GM19351 (cell line): ENCODE results near the gene PHIP.
"Not testable (repeated sequence)": the region's sequence is repeated elsewhere in the genome, so short reads cannot be mapped to it uniquely, and the experiment has no call there.

Source experiments
- ATAC-seq: cut with Tn5 transposase; IDR thresholded peaks from one replicate; pipeline ENCODE4 v1.9.1; 2021; ENCODE audit warnings: mild to moderate bottlenecking, moderate library complexity; ENCODE audit not compliant: unreplicated experiment

PHIP gene

DNA sequence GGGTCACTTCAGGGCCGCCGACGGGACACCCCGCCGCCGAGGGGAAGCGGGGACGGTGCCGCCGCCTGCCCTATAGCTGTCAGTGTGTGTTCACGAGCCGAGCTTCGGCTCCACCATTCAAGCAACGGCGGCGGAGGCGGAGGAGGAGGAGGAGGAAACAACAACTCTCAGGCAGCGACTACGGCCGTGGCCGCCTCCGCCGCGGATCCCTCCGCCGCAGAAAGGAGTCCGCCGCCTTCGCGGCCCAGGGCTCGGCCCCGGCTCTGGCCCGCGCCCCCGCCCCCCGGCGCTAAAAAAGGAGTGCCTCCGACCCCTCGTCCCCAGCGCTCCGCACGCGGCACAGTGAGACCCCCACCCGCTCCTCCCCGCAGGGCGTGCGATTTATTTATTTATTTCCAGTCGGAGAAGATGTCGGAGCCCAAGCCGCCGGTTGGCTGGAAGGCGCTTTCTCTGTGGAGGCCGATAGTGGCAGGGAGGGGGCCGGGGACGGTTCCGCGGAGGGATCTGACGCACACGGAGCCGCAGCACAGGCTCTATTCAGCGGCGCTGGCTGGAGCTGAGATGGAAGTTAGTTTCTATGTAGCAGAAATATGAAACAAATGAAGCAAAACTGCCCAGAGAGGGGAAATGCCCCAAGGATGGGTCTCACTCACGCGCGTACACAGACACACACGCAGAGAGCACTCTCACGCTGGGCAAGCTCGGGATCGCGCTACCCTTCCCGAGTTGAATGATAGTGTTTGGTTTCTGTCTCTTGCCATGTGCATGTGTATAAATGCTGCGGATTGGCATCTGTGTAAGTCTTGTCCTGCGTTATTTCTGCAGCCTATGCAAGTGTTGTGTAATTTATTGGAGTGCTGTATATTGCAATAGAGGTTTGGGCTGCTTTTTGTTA is at the start of gene PHIP:
Gene PHIP, minus strand, starts transcription at position 180 of the 895 bp plus-strand sequence. CDS start 186 bp downstream, outside the sequence.
- ATAC-seq, result peak; percentile 63

DNA sequence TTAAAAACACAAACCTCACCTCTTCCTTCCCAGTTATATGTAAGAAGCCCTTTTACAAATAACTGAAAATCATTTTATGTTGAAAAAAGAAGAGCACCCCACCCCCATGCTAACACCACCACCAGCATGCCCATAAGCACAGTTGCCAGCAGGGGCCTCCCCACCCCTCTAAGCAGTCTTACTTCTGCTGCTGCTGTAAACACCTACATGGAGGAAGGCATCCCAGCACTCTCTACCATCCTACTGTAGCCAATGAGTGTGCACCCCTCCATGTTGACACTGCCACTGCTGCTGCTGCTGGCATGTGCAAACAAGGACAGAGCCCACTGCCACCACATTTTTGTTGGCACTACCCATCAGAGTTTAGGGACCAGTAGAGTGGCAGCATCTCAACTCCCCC is 49.6 kb upstream of the PHIP start:
- ATAC-seq, result no peak

DNA sequence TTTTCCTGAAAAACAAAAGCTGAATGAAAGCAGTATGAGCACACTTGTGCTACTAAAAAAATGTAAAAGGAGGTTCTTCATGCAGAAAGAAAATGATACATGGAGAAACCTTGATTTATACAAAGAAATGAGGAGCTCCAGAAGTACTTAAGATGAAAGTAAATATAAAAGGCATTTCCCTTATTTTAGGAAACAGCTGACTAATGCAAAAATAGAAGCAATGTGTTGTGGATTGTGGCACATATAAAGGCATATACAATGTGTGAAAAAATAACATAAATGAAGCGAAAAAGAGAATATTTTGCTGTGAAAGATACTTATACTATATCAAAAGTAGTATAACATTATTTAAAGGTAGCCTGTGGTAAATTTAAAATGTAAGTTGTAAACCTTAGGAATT is 41.2 kb upstream of the PHIP start:
- ATAC-seq, result no peak

DNA sequence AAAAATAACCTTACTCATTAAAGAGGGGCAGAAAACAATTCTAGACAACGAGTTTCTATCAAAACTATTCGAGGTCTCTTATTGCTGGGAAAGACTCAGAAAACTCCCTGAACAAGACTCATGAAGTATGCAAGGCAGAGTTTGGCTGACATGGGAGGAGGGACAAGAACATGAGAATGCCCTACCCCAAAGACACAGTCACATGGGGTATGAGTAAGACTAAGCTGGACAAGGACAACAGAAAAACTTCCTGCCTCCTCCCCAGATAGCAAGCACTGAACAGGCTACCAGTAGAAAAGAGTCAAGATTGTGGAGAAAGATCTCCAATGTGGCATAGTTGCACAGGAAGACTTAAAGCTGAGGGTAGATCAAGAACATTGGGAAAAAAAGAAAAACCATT is 39.7 kb upstream of the PHIP start:
- no peak for ATAC-seq

DNA sequence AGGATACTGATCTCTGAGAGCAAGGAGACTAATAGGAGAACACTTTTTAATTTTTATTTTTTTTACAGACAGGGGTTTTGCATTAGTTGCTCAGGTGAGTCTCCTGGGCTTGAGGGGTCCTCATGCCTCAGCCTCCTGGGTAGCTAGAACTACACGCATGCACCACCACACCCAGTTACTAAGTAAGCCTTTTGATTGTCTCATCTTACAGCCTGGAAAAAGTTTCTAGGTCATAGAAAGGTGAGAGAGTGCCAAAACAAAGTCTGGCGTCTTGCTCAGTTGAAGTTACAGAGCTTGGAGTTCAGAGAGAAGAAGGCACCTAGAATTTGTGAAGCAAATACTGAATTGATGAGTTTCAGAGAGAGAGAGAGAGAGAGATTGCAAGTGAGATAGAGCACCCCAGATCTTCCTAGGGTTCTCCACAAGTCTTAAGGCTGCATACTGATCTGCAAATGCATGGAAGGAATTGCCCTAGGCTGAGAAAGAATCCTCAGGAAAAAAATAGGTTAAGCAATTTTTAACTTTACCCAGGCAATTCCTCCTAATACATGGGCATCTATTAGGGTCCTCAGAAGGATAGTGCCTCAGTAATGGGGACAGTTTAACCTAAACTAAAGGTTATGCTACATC is 37.6 kb upstream of the PHIP start:
- ATAC-seq, result no peak

DNA sequence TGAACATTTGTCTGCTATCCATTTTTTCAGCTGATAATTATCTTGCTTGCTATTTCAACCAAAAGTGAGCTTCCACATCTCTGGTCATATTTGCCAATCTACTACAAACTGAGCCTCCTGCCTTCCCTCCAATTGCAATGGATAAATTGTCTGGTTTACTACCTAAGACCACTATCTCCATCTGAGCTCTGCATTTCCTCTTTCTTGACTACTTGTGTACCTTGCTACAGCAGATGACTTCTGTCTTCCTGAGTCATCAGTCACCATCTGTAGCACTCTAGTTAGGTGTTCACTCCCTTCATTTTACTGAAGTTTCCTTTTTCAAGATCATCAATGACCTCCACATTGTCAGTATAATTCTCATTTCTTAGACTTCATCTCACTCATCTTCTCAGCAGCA is 33.5 kb upstream of the PHIP start:
- no peak for ATAC-seq

DNA sequence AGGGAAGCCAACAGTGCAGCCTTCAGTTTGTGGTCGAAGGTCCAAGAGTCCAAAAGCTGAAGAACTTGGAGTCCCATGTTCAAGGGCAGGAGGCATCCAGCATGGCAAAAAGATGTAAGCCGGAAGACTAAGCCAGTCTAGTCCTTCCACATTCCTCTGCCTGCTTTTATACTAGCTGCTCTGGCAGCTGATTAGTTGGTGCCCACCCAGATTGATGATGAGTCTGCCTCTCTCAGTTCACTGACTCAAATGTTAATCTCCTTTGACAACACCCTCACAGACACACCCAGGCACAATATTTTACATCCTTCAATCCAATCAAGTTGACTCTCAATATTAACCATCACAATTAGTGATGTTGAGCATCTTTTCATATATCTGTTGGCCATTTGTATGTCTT is 23.1 kb upstream of the PHIP start:
- ATAC-seq, result no peak

DNA sequence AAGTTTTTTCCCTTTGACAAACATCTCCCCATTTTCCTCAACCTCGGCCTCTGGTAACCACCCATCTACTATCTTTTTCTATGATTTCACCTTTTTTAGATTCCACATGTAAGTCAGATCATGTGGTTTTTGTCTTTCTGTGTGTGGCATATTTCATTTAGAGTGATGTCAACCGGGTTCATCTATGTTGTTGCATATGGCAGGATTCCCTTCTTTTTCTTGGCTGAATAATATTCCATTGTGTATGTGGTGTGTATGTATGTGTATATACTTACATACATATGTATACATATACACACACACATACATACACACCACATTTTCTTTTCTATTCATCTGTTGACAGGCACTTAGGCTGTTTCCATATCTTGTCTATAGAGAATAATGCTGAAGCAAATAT is 22.2 kb upstream of the PHIP start:
- ATAC-seq, result no peak

DNA sequence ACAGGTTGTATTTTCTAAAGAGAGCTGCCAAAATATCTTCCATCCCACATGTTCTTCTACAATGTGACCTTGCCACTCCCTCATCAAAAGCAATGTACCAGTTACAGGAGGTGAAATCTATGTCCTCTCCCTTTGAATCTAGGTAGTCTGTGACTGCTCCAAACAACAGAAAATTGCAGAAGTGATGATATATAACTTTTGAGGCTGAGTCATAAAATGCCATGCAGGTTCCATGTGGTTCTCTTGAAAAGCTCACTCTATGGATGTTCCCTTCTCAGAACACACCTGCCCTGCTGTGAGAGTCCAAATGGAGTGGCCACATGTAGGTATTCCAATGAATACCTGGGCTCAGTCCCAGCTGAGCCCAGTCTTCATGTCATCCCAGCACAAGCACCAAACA is 16.9 kb upstream of the PHIP start:
- peak; percentile 45 for ATAC-seq

DNA sequence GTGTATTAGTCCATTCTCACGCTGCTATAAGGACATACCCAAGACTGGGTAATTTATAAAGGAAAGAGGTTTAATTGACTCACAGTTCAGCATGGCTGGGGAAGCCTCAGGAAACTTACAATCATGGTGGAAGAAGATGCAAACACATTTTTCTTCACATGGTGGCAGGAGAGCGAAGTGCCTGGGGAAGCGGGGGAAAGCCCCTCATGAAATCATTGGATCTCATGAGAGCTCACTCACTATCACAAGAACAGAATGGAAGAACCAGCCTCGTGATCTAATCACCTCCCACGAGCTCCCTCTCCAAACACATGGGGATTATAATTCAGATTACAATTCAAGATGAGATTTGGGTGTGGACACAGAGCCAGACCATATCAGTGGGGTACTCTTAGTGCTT is 13.7 kb upstream of the PHIP start:
- ATAC-seq, result not testable (repeated sequence)

DNA sequence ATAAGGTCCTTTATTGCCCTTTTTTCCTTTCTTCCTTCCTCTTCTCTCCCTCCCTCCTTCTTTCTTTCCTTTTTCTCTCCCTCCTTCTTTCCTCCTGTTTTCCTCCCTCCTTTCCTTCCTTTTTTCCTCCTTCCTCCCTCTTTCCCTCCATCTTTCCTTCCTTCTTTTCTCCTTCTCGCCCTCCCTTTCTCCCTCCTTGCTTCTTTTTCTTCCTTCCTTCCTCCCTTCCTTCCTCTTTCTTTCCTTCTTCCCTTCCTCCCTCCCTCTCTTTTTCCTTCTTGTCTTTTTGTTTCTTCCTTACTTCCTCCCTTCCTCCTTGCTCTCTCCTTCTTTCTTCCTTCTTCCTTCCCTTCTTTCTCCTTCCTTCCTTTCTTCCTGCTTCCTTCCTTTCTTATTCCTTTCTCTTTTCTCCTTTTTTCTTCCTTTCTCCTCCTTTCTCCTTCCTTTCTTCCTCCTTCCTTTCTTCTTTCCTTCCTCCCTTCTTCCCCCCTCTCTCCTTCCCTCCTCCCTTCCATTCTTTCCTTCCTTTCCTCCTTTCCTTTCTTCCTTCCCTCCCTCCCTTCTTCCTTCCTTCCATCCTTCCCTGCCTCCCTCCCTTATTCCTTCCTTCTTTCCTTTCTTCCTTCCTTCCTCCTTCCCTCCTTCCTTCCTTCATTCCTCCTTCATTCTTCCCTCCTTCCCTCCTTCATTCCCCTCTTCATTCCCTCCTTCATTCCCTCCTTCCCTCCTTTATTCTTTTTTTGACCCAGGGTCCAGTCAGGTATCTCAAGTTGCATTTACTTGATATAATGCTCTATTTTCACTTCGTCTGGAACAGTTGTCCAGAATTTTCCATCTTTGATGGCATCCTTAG is 11.7 kb upstream of the PHIP start:
- no peak for ATAC-seq

DNA sequence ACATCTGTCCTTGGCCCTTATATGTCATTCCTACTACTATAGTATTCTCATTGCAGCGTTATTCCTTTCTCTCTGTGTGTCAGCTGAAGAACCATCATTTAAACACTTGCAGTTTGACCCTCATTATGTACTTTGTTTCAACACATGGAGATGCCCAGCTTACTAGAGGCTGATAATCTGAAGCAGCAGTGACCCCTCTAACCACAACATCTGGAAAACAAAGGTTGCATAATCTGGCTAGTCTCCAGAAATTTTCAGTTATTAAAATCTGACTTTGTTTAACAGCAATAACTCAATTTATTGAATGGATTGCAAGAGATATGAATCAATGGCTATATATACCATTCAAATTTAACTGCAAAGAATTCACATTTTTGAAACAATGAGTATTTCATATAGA is 6.6 kb upstream of the PHIP start:
- ATAC-seq, result no peak

DNA sequence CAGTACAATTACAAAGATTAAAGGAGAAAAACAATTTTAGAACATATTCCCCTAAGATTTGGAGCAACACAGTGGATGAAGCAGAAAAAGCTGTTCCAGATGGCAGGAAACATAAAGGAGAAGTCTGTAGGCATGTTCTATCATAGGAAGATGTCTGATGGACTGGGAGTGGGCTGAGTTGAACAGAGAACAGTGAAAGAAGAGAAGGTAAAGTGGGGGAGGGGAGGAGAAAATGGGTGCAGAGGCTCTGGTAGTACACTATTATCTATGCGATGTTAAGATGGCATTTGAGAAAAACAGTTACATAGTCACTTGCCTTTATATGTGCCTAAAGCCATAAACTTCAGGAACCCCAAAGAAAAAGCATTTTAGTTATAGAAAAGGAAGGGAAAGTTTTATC is 4.2 kb upstream of the PHIP start:
- ATAC-seq, result no peak

DNA sequence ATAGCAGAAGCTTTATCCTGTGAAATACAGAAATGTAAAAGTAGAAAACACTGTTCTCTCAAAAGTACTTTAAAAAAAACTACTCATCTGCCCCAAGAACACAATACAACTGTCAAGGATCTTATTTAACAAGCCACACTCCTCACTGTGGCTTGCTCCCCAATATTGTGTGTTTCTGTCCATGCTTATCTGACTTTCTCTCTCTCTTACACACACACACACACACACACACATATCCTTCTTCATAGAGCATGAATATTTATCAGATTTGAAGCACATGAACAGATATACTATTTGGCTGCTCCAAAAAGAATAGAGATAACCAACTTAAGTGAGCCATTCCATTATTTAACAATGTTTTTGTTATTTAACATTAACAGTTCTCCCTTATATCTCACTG is 3.6 kb upstream of the PHIP start:
- ATAC-seq, result no peak

DNA sequence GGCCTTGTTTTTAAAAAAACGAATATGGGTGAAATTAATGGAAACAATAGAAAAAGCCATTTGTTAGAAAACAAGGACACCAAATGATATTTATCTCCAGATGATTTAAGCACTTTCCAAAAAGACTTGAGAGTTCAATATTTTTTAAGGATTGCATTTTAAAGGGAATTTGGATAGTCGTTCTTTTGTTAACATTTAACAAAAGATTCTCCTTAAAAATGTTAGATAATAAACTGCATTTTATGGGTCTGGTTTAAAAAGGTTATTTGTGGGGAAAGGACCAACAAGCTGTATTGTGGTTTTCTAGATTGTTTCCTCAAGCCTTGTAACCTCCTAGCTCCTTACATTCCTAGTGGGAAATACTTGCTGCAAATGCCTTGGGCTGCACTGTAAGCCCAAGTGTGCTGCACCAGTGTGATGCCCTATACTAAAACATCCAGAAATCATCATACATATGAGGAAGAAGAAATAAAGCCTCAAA is 1.5 kb upstream of the PHIP start:
- no peak for ATAC-seq

DNA sequence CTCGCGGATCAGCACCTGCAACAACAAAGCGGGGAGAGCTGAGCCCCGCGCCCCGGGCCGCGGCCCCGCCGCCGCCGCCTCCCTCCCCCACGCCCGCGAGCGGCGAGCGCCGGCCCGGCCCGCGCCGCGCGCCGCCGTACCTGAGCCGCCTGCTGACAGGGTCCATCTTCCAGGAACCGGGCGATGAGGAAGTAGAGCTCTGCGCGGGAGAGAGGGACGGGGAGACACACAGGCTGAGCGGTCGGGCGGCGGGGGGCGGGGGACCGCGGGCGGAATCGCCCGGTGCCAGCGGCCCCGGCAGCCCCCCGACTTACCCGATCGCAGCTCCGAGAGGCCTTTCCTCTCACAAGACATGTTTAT is 359 bp downstream of the PHIP start:
- peak; percentile 19 for ATAC-seq

DNA sequence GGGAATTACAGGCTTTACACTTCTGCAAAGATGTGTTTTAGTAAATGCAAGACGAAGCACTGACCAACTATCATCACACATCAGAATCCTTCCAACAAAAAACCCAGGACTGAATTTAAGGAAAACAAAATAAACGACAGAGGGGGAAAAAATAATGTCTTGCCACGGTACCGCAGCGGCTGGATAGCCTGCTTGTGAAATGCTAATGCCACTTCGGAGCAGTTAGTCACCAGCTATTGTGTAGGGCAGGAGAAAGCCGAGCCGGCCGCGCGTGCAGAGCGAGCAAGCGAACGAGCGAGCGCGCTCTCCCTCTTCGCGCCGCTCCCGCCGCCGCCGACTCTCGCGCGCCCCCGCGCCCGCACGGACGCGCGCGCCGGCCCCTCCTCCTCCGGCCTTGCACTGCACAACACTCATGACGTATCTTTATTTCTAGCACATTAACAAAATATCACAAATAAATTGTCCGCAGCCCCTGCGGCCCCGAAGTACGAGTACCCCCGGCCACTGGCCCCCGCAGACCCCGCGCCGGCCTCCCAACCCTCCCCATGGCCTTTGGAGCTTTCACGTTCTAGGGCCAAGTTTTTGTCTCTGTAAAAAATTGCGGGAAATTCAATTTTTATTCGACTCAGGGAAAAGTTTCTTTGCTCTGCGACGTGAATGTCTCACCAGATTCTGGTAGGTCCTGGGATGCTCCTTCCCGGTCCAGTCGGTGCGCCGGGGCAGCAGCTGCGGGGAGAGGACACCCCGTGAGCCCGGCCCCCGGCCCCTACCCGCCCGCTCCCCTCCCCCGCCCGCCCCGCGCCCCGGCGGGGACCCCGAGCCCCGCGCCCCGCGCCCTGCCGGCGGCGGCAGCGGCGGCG is 1.0 kb downstream of the PHIP start:
- ATAC-seq, result peak; percentile 45

DNA sequence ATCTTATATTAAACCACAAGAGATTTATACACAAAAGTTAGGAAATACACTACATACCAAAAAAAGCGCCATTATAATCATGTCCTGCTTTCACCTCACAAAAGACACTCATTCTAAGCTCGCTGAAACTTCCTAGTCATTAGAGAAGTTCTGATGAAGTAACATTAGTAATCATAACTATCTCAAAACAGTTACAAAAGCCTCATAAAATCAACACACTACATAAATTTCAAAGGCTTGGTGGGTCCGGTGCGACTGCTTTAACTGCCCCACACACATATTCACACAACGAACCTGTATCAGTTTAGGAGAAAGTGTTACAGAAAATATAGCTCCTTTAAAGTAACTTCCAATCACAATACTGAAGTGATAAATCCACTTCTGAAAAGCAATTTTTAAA is 1.9 kb downstream of the PHIP start:
- ATAC-seq, result no peak

DNA sequence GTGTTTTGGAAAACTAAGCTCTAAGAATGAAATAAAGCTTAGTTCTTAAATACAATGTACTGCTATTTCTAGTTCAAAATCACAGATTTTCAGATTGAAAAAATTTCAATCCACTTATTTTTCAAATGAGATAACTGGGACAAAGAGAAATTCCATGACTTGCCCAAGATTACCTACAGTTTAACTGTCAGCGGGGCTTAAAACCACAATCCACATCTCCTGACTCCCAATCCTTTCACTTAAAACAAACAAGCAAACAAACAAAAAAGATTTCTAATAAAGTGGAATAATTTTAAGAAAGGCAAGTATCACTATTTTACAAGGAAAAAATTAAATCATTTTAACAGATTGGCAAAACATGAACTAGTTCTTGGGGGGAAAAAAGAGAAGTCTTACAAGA is 4.2 kb downstream of the PHIP start:
- ATAC-seq, result no peak

DNA sequence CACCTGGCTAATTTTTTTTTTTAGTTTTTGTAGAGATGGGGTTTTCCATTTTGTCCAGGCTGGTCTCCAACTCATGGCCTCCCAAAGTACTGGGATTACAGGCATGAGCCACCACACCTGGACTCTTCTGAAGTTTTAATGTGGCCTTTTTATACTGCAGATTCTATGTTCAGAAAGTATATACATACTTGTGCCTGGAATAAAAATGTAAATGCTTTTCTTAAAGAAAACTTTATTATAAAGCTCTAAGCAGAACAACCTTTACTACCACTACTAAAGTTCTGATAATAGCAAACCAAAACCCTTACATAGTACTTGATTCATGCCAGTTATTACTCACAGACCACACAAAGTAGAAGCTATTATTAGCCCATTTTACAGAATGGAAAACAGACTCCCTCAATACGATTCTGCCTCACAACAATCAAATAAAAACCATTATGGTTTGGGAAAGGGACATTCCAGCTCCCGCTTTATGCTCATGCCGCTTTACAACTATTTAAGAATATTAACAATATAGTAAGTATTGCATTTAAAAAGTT is 5.3 kb downstream of the PHIP start:
- peak; percentile 38 for ATAC-seq
